Skeletal muscle tissue (tissue), 4 donors: ENCODE results near the gene GCH1. TPM values are rescaled to one million over a fixed set of nuclear protein-coding genes. Genes with fewer than 3 reads are reported as not detected.

Source experiments
- H3K27ac ChIP-seq: one replicate; pipeline ENCODE4 v1.7.0; 2013; ENCODE audit warnings: mild to moderate bottlenecking, low read depth, low read length, inconsistent platforms
- H3K27me3 ChIP-seq, 3 donors: one replicate each; pipeline ENCODE4 v1.7.0; 2013; ENCODE audit warnings: low read length in 3 of 3; ENCODE audit not compliant: control insufficient read depth in 3 of 3, insufficient read depth in 3 of 3
- H3K36me3 ChIP-seq, 3 donors: one replicate each; pipeline ENCODE4 v1.7.0; 2013; ENCODE audit warnings: low read length in 3 of 3; ENCODE audit not compliant: control insufficient read depth in 3 of 3, insufficient read depth in 3 of 3
- H3K4me1 ChIP-seq, 3 donors: one replicate each; pipeline ENCODE4 v1.7.0; 2013; ENCODE audit warnings: low read length in 3 of 3, mild to moderate bottlenecking in 3 of 3; ENCODE audit not compliant: control insufficient read depth in 3 of 3, insufficient read depth in 3 of 3
- H3K4me3 ChIP-seq, 3 donors: one replicate each; pipeline ENCODE4 v1.7.0; 2013; ENCODE audit warnings: low read length in 3 of 3
- H3K9ac ChIP-seq, 3 donors: one replicate each; pipeline ENCODE4 v1.7.0; 2013; ENCODE audit warnings: low read length in 3 of 3, mild to moderate bottlenecking in 3 of 3, moderate library complexity in 2 of 3, low read depth in 1 of 3
- H3K9me3 ChIP-seq, 3 donors: one replicate each; pipeline ENCODE4 v1.7.0; 2013; ENCODE audit warnings: low read length in 3 of 3; ENCODE audit not compliant: control insufficient read depth in 3 of 3
- total RNA-seq: library from RNA; depleted of rRNA; stranded (reverse); fragments of >200 nt; gene quantifications from one replicate; pipeline ENCODE4 v1.2.3, GENCODE V29; 2014
- donor health status: Osteomylitis.

The GCH1 gene
- total RNA-seq, 1 donor from 2014 or later, result 9.9 TPM

GRCh38 chr14:54852215-54852614 lies 50.4 kb downstream of the GCH1 start:
- Histone ChIP-seq H3K9me3 (no peaks in the 10 kb centered on the region), H3K27me3 (no peaks in the 10 kb centered on the region), H3K4me3 (no peak overlapping the region), H3K9ac (no peak overlapping the region), H3K36me3 (no peaks in the 10 kb centered on the region), H3K4me1 (no peaks in the 10 kb centered on the region), H3K27ac (no peak overlapping the region)

- no peaks in the 10 kb centered on the region for H3K4me1 ChIP-seq
- H3K27ac ChIP-seq, result no peak overlapping the region
- no peaks in the 10 kb centered on the region for H3K9me3 ChIP-seq
- H3K36me3 ChIP-seq, result no peaks in the 10 kb centered on the region
- no peak overlapping the region for H3K9ac ChIP-seq
- H3K4me3 ChIP-seq, result no peak overlapping the region
- no peaks in the 10 kb centered on the region for H3K27me3 ChIP-seq
Observed at GRCh38 chr14:54848910-54849309, 53.7 kb downstream of the GCH1 start.

GRCh38 chr14:54845641-54846040 lies 57.0 kb downstream of the GCH1 start:
- no peak overlapping the region for H3K9ac ChIP-seq
- no peaks in the 10 kb centered on the region for H3K4me1 ChIP-seq
- H3K4me3 ChIP-seq, result no peak overlapping the region
- no peaks in the 10 kb centered on the region for H3K36me3 ChIP-seq
- H3K27ac ChIP-seq, result no peak overlapping the region
- no peaks in the 10 kb centered on the region for H3K9me3 ChIP-seq
- H3K27me3 ChIP-seq, result no peaks in the 10 kb centered on the region

GRCh38 chr14:54844479-54844878 lies 58.1 kb downstream of the GCH1 start:
- Histone ChIP-seq H3K27me3 (no peaks in the 10 kb centered on the region), H3K36me3 (no peaks in the 10 kb centered on the region), H3K9me3 (no peaks in the 10 kb centered on the region)

GRCh38 chr14:54840798-54841197 lies 61.8 kb downstream of the GCH1 start:
- Histone ChIP-seq H3K36me3 (no peaks in the 10 kb centered on the region), H3K4me3 (no peak overlapping the region), H3K27ac (no peak overlapping the region), H3K9me3 (no peaks in the 10 kb centered on the region), H3K9ac (no peak overlapping the region), H3K27me3 (no peaks in the 10 kb centered on the region), H3K4me1 (peaks cover 0 to 4% (median 0%) of the 10 kb centered on the region in 3 donors)

More at GRCh38 chr14:54844479-54844878, 58.1 kb downstream of the GCH1 start:
- Histone ChIP-seq H3K4me1 (peaks cover 0 to 4% (median 0%) of the 10 kb centered on the region in 3 donors), H3K4me3 (no peak overlapping the region), H3K27ac (no peak overlapping the region), H3K9ac (no peak overlapping the region)

- Histone ChIP-seq H3K27ac (no peak overlapping the region), H3K36me3 (no peaks in the 10 kb centered on the region), H3K9me3 (no peaks in the 10 kb centered on the region), H3K4me3 (no peak overlapping the region), H3K27me3 (no peaks in the 10 kb centered on the region), H3K4me1 (peaks cover 0 to 4% (median 0%) of the 10 kb centered on the region in 3 donors), H3K9ac (no peak overlapping the region)
Observed at GRCh38 chr14:54840336-54840735, 62.3 kb downstream of the GCH1 start.

- Histone ChIP-seq H3K9ac (no peak overlapping the region), H3K27ac (no peak overlapping the region), H3K36me3 (no peaks in the 10 kb centered on the region), H3K9me3 (no peaks in the 10 kb centered on the region), H3K4me1 (peaks cover 0 to 4% (median 0%) of the 10 kb centered on the region in 3 donors), H3K4me3 (no peak overlapping the region), H3K27me3 (no peaks in the 10 kb centered on the region)
Observed at GRCh38 chr14:54839701-54840119, 62.9 kb downstream of the GCH1 start.

- no peaks in the 10 kb centered on the region for H3K36me3 ChIP-seq
Observed at GRCh38 chr14:54838931-54839512, 63.6 kb downstream of the GCH1 start.

GRCh38 chr14:54837508-54838149 lies 65.0 kb downstream of the GCH1 start:
- H3K9ac ChIP-seq, result no peak overlapping the region
- H3K27me3 ChIP-seq, result no peaks in the 10 kb centered on the region
- no peak overlapping the region for H3K27ac ChIP-seq
- H3K4me3 ChIP-seq, result no peak overlapping the region
- H3K9me3 ChIP-seq, result no peaks in the 10 kb centered on the region
- H3K36me3 ChIP-seq, result no peaks in the 10 kb centered on the region
- peaks cover 0 to 4% (median 0%) of the 10 kb centered on the region in 3 donors for H3K4me1 ChIP-seq

More at GRCh38 chr14:54838931-54839512, 63.6 kb downstream of the GCH1 start:
- Histone ChIP-seq H3K4me1 (peaks cover 0 to 4% (median 0%) of the 10 kb centered on the region in 3 donors), H3K27me3 (no peaks in the 10 kb centered on the region), H3K27ac (no peak overlapping the region), H3K9ac (no peak overlapping the region), H3K4me3 (no peak overlapping the region), H3K9me3 (no peaks in the 10 kb centered on the region)

- Histone ChIP-seq H3K27me3 (no peaks in the 10 kb centered on the region), H3K4me1 (peaks cover 0 to 4% (median 0%) of the 10 kb centered on the region in 3 donors), H3K9me3 (no peaks in the 10 kb centered on the region), H3K4me3 (no peak overlapping the region), H3K27ac (no peak overlapping the region), H3K36me3 (no peaks in the 10 kb centered on the region), H3K9ac (no peak overlapping the region)
Observed at GRCh38 chr14:54836231-54836630, 66.4 kb downstream of the GCH1 start.
